ENCODE measurements around the gene IGFALS.

IGFALS gene

DNA sequence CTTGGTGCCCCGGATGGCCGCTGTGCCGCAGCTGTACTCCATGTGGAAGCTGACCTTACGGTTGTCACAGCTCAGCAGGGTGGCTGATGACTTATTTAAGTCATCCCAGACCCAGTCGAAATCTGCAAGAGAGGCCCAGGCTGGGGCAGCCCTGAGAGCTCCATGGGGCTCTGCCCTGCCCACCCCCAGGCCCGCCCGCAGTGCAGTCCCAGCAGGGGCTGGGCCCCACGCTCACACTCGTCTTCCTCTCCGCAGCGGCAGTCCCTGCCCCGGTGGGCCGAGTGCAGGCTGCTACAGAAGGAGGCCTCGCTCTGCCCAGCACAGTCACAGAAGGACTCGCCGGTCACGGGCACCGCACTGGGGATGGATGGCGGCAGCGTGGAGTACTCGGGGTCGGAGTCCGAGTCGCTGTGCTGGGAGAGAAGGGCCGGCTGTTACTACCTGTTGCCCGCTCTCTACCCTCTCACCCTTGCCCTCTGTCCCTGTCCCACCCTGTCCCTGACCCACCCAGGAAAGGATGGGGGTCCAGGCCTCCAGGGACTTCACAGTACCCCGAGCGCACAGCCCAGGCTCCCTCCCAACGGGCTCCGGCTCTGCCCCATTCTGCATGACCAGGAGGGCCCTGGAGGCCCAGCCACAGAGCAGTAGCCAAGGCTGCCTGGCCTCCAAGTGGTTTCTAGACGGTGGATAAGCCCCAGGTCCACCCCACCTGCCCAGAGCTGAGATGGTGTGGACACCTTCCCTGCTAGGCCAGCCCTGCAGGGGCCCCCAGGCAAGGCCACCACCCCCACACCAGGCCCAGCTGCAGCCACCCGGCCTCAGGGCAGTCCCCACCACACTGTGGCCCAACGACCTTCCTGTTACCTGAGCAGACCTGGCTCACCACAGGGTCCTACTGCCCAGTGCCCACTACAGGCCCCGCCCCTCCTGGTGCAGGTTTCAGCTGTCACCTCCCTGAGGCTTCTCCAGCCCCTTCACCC is 15.0 kb downstream of the IGFALS start:
- no peak overlapping the region for H3K4me3 ChIP-seq (ENCODE audit: low read depth, low read length)
- TF ChIP-seq MYC (IDR thresholded peaks at IDR 0.05; ENCODE audit: low read depth, low read length) = no peak
- TF ChIP-seq, protein P1, sequence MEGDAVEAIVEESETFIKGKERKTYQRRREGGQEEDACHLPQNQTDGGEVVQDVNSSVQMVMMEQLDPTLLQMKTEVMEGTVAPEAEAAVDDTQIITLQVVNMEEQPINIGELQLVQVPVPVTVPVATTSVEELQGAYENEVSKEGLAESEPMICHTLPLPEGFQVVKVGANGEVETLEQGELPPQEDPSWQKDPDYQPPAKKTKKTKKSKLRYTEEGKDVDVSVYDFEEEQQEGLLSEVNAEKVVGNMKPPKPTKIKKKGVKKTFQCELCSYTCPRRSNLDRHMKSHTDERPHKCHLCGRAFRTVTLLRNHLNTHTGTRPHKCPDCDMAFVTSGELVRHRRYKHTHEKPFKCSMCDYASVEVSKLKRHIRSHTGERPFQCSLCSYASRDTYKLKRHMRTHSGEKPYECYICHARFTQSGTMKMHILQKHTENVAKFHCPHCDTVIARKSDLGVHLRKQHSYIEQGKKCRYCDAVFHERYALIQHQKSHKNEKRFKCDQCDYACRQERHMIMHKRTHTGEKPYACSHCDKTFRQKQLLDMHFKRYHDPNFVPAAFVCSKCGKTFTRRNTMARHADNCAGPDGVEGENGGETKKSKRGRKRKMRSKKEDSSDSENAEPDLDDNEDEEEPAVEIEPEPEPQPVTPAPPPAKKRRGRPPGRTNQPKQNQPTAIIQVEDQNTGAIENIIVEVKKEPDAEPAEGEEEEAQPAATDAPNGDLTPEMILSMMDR (IDR thresholded peaks at IDR 0.05; ENCODE audit: low read depth, low read length) = no peak
- TF ChIP-seq, protein P2, sequence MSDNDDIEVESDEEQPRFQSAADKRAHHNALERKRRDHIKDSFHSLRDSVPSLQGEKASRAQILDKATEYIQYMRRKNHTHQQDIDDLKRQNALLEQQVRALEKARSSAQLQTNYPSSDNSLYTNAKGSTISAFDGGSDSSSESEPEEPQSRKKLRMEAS (IDR thresholded peaks at IDR 0.05; ENCODE audit: low read depth, low read length) = no peak
- TF ChIP-seq POLR2A (IDR thresholded peaks at IDR 0.05; ENCODE audit: extremely low read depth, insufficient read length) = no peak
- DNase-seq (ENCODE audit: low read depth) = no peak

DNA sequence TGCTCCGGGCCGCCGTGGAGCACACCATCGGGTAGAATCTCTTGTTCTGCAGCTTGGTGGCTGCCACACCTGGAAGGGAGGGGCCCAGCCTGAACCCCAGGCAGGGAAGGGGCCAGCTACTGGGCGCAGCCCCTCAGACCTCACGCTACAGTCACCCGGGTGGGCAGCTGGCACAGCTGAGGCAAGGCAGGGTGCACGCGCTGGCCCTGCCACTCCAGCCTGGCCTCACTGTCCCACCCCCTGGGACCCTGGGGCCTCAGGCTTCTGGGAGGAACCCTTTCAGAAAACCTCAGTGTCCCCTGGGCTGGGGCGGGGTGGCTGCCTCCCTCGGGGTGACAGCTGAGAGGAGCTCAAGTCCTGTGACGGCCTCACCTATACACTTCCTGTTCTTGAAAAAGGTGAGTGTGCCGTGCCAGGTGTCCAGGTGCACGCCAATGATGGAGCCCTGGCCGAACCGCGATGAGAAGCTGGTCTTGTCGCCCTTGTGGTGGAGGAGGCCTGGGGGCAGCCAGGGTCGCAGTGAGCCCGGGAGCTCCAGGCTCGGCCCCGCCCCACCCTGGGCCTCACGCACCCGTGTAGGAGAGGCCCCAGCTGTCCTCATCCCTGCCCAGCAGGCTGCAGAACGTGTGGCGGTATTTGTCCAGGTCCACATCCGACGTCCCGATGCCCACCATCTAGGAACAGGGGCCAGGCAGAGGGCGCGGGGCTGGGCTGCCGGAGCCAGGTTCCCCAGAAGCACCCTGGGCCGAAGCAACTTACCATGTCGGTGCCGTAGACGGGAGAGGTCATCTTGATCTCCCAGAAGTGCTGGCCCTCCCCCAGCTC is 15.9 kb downstream of the IGFALS start:
- DNase-seq (ENCODE audit: low read depth) = no peak
- TF ChIP-seq POLR2A (IDR thresholded peaks at IDR 0.05; ENCODE audit: extremely low read depth, insufficient read length) = no peak
- TF ChIP-seq, protein P2 (IDR thresholded peaks at IDR 0.05; ENCODE audit: low read depth, low read length) = no peak
- TF ChIP-seq, protein P1 (IDR thresholded peaks at IDR 0.05; ENCODE audit: low read depth, low read length) = no peak
- no peak overlapping the region for H3K4me3 ChIP-seq (ENCODE audit: low read depth, low read length)

DNA sequence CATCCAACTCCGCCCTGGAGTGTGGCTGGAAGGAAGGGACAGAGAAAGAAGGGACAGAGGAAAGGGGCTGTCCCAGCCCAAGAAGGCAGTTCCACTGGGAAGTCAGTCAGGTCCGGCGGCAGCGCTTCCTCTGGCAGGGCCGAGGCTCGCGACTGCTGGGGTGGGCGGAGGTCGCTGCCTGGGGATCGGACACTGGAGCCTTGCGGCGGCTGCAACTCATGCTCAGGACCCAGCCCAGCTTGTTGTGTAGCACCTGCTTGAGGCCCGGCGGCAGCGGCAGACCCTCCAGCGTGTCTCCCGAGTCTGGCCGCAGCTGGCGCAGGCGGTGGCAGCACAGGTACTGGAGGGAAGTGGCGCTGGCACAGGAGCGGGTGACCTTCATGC is 16.5 kb downstream of the IGFALS start:
- H3K4me3 ChIP-seq (ENCODE audit: low read depth, low read length) = no peak overlapping the region
- TF ChIP-seq MYC (IDR thresholded peaks at IDR 0.05; ENCODE audit: low read depth, low read length) (no peak), POLR2A (IDR thresholded peaks at IDR 0.05; ENCODE audit: extremely low read depth, insufficient read length) (no peak)
- TF ChIP-seq, protein P1 (IDR thresholded peaks at IDR 0.05; ENCODE audit: low read depth, low read length) = no peak
- TF ChIP-seq, protein P2 (IDR thresholded peaks at IDR 0.05; ENCODE audit: low read depth, low read length) = no peak
- DNase-seq (ENCODE audit: low read depth) = no peak

DNA sequence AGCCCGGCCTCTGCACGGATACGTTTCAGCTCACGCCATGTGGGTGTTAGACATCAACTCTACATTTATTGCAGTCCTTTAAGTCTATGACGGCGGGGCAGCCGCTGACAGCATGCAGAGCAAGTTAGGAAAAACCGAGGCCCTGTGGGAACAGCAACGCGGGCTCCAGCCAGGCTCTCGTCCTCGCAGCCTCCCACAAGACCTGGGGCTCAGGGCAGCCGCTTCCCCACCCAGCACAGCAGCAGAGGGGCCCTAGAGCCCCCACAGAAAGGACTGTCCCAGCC is 16.9 kb downstream of the IGFALS start:
- H3K4me3 ChIP-seq (ENCODE audit: low read depth, low read length) = no peak overlapping the region
- no peak for DNase-seq (ENCODE audit: low read depth)
- no peak for TF ChIP-seq MYC (IDR thresholded peaks at IDR 0.05; ENCODE audit: low read depth, low read length)
- no peak for TF ChIP-seq POLR2A (IDR thresholded peaks at IDR 0.05; ENCODE audit: extremely low read depth, insufficient read length)
- TF ChIP-seq, protein P2 (IDR thresholded peaks at IDR 0.05; ENCODE audit: low read depth, low read length) = no peak
- TF ChIP-seq, protein P1 (IDR thresholded peaks at IDR 0.05; ENCODE audit: low read depth, low read length) = no peak

DNA sequence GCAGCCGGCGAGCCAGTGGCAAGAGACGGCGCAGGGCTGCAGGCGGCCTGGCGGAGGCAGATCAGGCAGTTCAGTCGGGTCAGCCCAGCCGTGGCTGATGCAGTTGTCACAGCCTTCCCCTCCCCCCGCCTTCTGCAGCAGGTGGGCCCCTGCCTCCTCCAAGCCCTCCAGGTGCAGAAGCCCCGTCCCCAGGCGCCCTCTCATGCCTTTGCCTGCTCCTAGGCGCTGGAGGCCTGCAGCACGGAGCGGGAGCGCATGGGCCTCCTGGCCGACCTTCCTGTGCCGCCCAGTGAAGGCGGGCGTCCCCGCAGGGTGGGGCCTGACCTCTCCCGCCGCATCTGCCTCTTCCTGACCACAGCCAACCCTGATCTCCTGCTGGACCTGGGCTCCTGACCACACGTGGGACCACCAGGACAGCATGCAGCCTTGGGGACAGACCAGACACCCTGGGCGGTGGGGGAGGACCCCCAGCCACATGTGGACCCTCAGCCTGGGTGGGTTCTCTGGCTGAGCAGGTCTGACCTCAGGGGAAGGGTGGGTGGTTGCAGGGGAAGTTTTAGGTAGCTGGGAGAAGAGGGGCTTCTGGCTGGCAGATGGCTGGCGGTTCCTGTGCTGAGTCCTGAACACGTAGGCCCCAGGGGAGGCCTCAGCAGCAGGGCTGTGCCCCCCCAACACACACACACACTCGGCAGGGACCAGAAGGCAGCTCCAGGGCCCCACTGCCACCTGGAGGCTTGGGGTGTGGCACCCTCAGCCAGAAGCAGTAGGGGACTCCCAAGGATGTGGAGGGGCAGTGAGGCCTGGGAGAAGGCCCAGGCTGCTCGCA is 17.4 kb downstream of the IGFALS start:
- DNase-seq (ENCODE audit: low read depth) = no peak
- no peak overlapping the region for H3K4me3 ChIP-seq (ENCODE audit: low read depth, low read length)
- no peak for TF ChIP-seq POLR2A (IDR thresholded peaks at IDR 0.05; ENCODE audit: extremely low read depth, insufficient read length)
- TF ChIP-seq, protein P1 (IDR thresholded peaks at IDR 0.05; ENCODE audit: low read depth, low read length) = no peak
- TF ChIP-seq, protein P2 (IDR thresholded peaks at IDR 0.05; ENCODE audit: low read depth, low read length) = no peak
- no peak for TF ChIP-seq MYC (IDR thresholded peaks at IDR 0.05; ENCODE audit: low read depth, low read length)

Measured in NB4 (cell line).